ENCODE data around the gene APMAP.

APMAP gene

GRCh38 chr20:25032478-25033264 lies 40.1 kb upstream of the APMAP start:
- Histone ChIP-seq H3K79me2 (ENCODE audit: low read length) (no peaks in the 10 kb centered on the region), H3K27ac (ENCODE audit: low read length) (no peak overlapping the region), H3K4me2 (ENCODE audit: low read length) (no peak overlapping the region), H3K4me1 (ENCODE audit: low read length) (peaks cover 19% of the 10 kb centered on the region), H3K9ac (ENCODE audit: low read length) (no peak overlapping the region), H4K20me1 (ENCODE audit: insufficient read depth, low read length) (no peaks in the 10 kb centered on the region), H3K9me3 (ENCODE audit: insufficient read depth, low read length) (no peaks in the 10 kb centered on the region), H3K36me3 (replicated peaks; ENCODE audit: low read depth, low read length) (no peaks in the 10 kb centered on the region), H2AFZ (ENCODE audit: low read depth, low read length) (no peak overlapping the region), H3K4me3 (ENCODE audit: low read length) (no peak overlapping the region), H3K27me3 (ENCODE audit: low read depth, low read length) (no peaks in the 10 kb centered on the region)
- no peak for TF ChIP-seq EZH2phosphoT487 (IDR thresholded peaks at IDR 0.05; ENCODE audit: low read depth)
- TF ChIP-seq, protein P1, sequence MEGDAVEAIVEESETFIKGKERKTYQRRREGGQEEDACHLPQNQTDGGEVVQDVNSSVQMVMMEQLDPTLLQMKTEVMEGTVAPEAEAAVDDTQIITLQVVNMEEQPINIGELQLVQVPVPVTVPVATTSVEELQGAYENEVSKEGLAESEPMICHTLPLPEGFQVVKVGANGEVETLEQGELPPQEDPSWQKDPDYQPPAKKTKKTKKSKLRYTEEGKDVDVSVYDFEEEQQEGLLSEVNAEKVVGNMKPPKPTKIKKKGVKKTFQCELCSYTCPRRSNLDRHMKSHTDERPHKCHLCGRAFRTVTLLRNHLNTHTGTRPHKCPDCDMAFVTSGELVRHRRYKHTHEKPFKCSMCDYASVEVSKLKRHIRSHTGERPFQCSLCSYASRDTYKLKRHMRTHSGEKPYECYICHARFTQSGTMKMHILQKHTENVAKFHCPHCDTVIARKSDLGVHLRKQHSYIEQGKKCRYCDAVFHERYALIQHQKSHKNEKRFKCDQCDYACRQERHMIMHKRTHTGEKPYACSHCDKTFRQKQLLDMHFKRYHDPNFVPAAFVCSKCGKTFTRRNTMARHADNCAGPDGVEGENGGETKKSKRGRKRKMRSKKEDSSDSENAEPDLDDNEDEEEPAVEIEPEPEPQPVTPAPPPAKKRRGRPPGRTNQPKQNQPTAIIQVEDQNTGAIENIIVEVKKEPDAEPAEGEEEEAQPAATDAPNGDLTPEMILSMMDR (IDR thresholded peaks at IDR 0.05; ENCODE audit: low read depth, low read length): no peak

- H3K4me2 ChIP-seq (ENCODE audit: low read length): no peak overlapping the region
- no peaks in the 10 kb centered on the region for H4K20me1 ChIP-seq (ENCODE audit: insufficient read depth, low read length)
- no peak for TF ChIP-seq EZH2phosphoT487 (IDR thresholded peaks at IDR 0.05; ENCODE audit: low read depth)
- TF ChIP-seq, protein P1 (IDR thresholded peaks at IDR 0.05; ENCODE audit: low read depth, low read length): no peak
- no peaks in the 10 kb centered on the region for H3K27me3 ChIP-seq (ENCODE audit: low read depth, low read length)
- no peak overlapping the region for H2AFZ ChIP-seq (ENCODE audit: low read depth, low read length)
- no peaks in the 10 kb centered on the region for H3K36me3 ChIP-seq (replicated peaks; ENCODE audit: low read depth, low read length)
- H3K27ac ChIP-seq (ENCODE audit: low read length): no peak overlapping the region
- H3K9me3 ChIP-seq (ENCODE audit: insufficient read depth, low read length): no peaks in the 10 kb centered on the region
- H3K4me3 ChIP-seq (ENCODE audit: low read length): no peak overlapping the region
- no peak overlapping the region for H3K9ac ChIP-seq (ENCODE audit: low read length)
- H3K4me1 ChIP-seq (ENCODE audit: low read length): peaks cover 15% of the 10 kb centered on the region
- no peaks in the 10 kb centered on the region for H3K79me2 ChIP-seq (ENCODE audit: low read length)
Observed at GRCh38 chr20:25032065-25032477, 39.5 kb upstream of the APMAP start.

GRCh38 chr20:25031241-25031640 lies 38.7 kb upstream of the APMAP start:
- no peak overlapping the region for H3K27ac ChIP-seq (ENCODE audit: low read length)
- no peaks in the 10 kb centered on the region for H3K36me3 ChIP-seq (replicated peaks; ENCODE audit: low read depth, low read length)
- H3K4me3 ChIP-seq (ENCODE audit: low read length): no peak overlapping the region
- no peak overlapping the region for H2AFZ ChIP-seq (ENCODE audit: low read depth, low read length)
- peaks cover 7% of the 10 kb centered on the region for H3K4me1 ChIP-seq (ENCODE audit: low read length)
- TF ChIP-seq, protein P1 (IDR thresholded peaks at IDR 0.05; ENCODE audit: low read depth, low read length): no peak
- no peak overlapping the region for H3K4me2 ChIP-seq (ENCODE audit: low read length)
- H3K9ac ChIP-seq (ENCODE audit: low read length): no peak overlapping the region
- H3K9me3 ChIP-seq (ENCODE audit: insufficient read depth, low read length): no peaks in the 10 kb centered on the region
- no peaks in the 10 kb centered on the region for H3K79me2 ChIP-seq (ENCODE audit: low read length)
- no peaks in the 10 kb centered on the region for H3K27me3 ChIP-seq (ENCODE audit: low read depth, low read length)
- no peaks in the 10 kb centered on the region for H4K20me1 ChIP-seq (ENCODE audit: insufficient read depth, low read length)

GRCh38 chr20:25030649-25031207 lies 38.2 kb upstream of the APMAP start:
- no peaks in the 10 kb centered on the region for H3K36me3 ChIP-seq (replicated peaks; ENCODE audit: low read depth, low read length)
- TF ChIP-seq EZH2phosphoT487 (IDR thresholded peaks at IDR 0.05; ENCODE audit: low read depth): no peak
- TF ChIP-seq, protein P1 (IDR thresholded peaks at IDR 0.05; ENCODE audit: low read depth, low read length): no peak
- no peaks in the 10 kb centered on the region for H4K20me1 ChIP-seq (ENCODE audit: insufficient read depth, low read length)
- H3K27me3 ChIP-seq (ENCODE audit: low read depth, low read length): no peaks in the 10 kb centered on the region
- H3K9ac ChIP-seq (ENCODE audit: low read length): no peak overlapping the region
- H3K27ac ChIP-seq (ENCODE audit: low read length): no peak overlapping the region
- H3K4me2 ChIP-seq (ENCODE audit: low read length): no peak overlapping the region
- no peak overlapping the region for H2AFZ ChIP-seq (ENCODE audit: low read depth, low read length)
- H3K79me2 ChIP-seq (ENCODE audit: low read length): no peaks in the 10 kb centered on the region
- H3K4me3 ChIP-seq (ENCODE audit: low read length): no peak overlapping the region
- H3K4me1 ChIP-seq (ENCODE audit: low read length): peaks cover 2% of the 10 kb centered on the region
- H3K9me3 ChIP-seq (ENCODE audit: insufficient read depth, low read length): no peaks in the 10 kb centered on the region

Measured in OCI-LY3 (cell line).